Naive B cell (primary cell): Measurements from ENCODE around the gene ARID2. TPM values are rescaled to one million over a fixed set of nuclear protein-coding genes. Genes with fewer than 3 reads are reported as not detected.

Experiments used
- ATAC-seq, 2 donors: fragments of 150-1000 bp; cut with Tn5 transposase; 2 replicates each; pipeline ENCODE4 v1.10.0; 2021; ENCODE audit warnings: low read depth in 2 of 2, mild to moderate bottlenecking in 2 of 2, moderate library complexity in 2 of 2
- DNase-seq: peaks from one replicate; pipeline ENCODE4 v3.0.0; 2022
- H3K27ac Mint-ChIP-seq, 6 donors: one replicate each; pipeline ENCODE4 v1.8.0; 2020 to 2022; ENCODE audit warnings: mild to moderate bottlenecking in 6 of 6, mixed read lengths in 6 of 6, moderate library complexity in 5 of 6, inconsistent platforms in 2 of 6
- H3K27me3 Mint-ChIP-seq, 3 donors: one replicate each; pipeline ENCODE4 v1.8.0; 2021 to 2022; ENCODE audit warnings: mixed read lengths in 3 of 3, mild to moderate bottlenecking in 1 of 3
- H3K36me3 Mint-ChIP-seq, 2 donors: one replicate each; pipeline ENCODE4 v1.8.0; 2020 to 2022; ENCODE audit warnings: mixed read lengths in 2 of 2, inconsistent platforms in 1 of 2, mild to moderate bottlenecking in 1 of 2
- H3K4me1 Mint-ChIP-seq, 3 donors: one replicate each; pipeline ENCODE4 v1.8.0; 2020 to 2022; ENCODE audit warnings: mixed read lengths in 3 of 3, inconsistent platforms in 1 of 3, mild to moderate bottlenecking in 1 of 3, moderate library complexity in 1 of 3
- H3K4me3 Mint-ChIP-seq, 8 donors: one replicate each; pipeline ENCODE4 v1.8.0; 2020 to 2022; ENCODE audit warnings: mild to moderate bottlenecking in 8 of 8, mixed read lengths in 8 of 8, moderate library complexity in 8 of 8, inconsistent platforms in 2 of 8
- H3K9me3 Mint-ChIP-seq, 7 donors: one replicate each; pipeline ENCODE4 v1.8.0; 2020 to 2022; ENCODE audit warnings: mixed read lengths in 7 of 7, mild to moderate bottlenecking in 5 of 7, inconsistent platforms in 2 of 7, moderate library complexity in 1 of 7
- polyA plus RNA-seq, 6 donors: library from polyadenylated mRNA; unstranded; fragments of 300-500 nt; fragmentation: Illumina TruSeq; gene quantifications; one replicate each; pipeline ENCODE4 v1.2.3, GENCODE V29; 2021; ENCODE audit warnings: low read depth in 6 of 6

ARID2 gene
- polyA plus RNA-seq, 6 donors from 2014 or later, result 5.7 to 14.9 (median 9.1) TPM

DNA sequence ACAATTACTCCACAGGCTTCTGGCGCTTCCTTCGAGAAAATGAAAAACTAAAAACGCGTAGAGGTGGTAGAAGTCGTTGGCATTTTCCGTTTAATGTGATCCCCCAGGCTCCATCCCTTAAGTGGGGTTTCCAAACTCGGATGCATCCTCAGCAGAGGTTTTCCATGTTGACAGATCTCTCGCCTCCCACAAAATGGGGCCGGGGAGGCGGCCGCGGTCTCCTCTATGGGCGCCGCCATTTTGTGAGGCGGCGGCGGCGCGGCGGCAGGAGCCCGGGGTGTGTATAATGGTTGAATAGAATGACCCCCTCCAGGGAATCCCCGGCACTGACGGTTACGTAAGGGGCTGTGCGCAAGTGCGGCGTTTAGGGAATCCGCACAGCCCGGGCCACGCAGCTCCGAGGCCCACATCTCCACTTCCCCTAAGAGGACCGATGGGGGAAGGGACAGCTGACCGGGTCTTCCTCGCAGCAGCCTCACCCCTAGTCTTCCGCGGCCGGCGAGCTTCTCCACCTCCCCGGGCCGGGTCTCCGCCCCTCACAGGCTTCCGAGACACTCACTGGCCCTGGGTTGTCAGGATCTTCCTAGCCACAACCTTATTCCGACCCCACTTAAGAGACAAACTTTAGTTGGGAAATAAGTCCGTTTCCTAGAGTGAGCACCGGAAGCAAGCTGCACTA, 2.1 kb upstream of the ARID2 start:
- peak; percentile 59 to 60 for ATAC-seq
- Mint-ChIP-seq H3K4me3 (peak overlapping the region; percentile 89 to 100 (median 98)), H3K4me1 (peaks cover 17 to 35% (median 34%) of the 10 kb centered on the region in 3 donors), H3K27ac (peak overlapping the region; percentile 97 to 99 (median 99)), H3K27me3 (no peaks in the 10 kb centered on the region), H3K9me3 (no peaks in the 10 kb centered on the region), H3K36me3 (peaks cover 3 to 6% of the 10 kb centered on the region in 2 donors)
- DNase-seq, result peak; percentile 92

DNA sequence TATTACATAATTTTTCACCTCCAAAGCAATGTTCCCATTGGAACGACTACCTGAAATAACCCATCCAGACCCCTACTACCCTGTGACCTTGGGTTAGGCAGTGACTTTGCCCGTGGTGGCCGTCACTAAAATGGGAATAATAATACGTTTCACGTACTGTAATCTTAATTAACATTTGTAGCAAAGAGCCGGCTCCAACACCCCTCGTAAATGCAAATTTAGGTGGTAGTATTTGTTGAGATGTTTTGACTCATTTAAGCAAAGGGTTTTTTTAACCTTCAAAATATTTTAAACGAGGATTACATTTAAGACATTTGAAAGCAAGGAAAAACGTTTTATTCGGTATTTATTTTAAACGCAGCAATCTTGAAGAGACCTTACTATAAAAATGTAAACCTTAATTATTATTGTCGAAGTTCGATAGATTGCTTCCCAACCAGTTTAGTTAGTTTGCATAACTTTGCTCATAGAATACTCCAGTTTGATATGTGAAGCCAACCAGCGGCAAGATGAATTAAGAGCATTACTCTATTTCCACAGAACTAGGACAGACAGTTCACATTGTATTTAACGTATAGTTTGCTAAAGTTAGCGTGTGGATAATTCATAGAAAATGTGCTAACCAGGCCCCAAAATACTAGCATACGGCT, 1.4 kb upstream of the ARID2 start:
- DNase-seq (no peak), ATAC-seq (no peak)
- Mint-ChIP-seq H3K36me3 (peaks cover 3 to 6% of the 10 kb centered on the region in 2 donors), H3K27ac (peak overlapping the region; percentile 97 to 99 (median 99)), H3K4me1 (peaks cover 21 to 39% (median 32%) of the 10 kb centered on the region in 3 donors), H3K9me3 (no peaks in the 10 kb centered on the region), H3K4me3 (peak overlapping the region; percentile 89 to 100 (median 98)), H3K27me3 (no peaks in the 10 kb centered on the region)

GRCh38 chr12:45728630-45729232, 775 bp upstream of the ARID2 start:
- peaks cover 21 to 41% (median 33%) of the 10 kb centered on the region in 3 donors for H3K4me1 Mint-ChIP-seq

GRCh38 chr12:45730084-45730347, 510 bp downstream of the ARID2 start:
- peaks cover 22 to 47% (median 41%) of the 10 kb centered on the region in 3 donors for H3K4me1 Mint-ChIP-seq
- no peaks in the 10 kb centered on the region for H3K27me3 Mint-ChIP-seq
- no peak for DNase-seq
- H3K27ac Mint-ChIP-seq, result peak overlapping the region; percentile 84 to 99 (median 98)
- ATAC-seq, result no peak
- H3K36me3 Mint-ChIP-seq, result peaks cover 3 to 6% of the 10 kb centered on the region in 2 donors
- peak overlapping the region; percentile 89 to 99 (median 98) for H3K4me3 Mint-ChIP-seq
- H3K9me3 Mint-ChIP-seq, result no peaks in the 10 kb centered on the region

More at GRCh38 chr12:45728630-45729232, 775 bp upstream of the ARID2 start:
- Mint-ChIP-seq H3K36me3 (peaks cover 3 to 6% of the 10 kb centered on the region in 2 donors), H3K9me3 (no peaks in the 10 kb centered on the region), H3K27me3 (no peaks in the 10 kb centered on the region), H3K4me3 (peak overlapping the region; percentile 89 to 100 (median 98)), H3K27ac (peak overlapping the region; percentile 97 to 99 (median 99))
- DNase-seq (peak; percentile 98), ATAC-seq (peak; percentile 61 to 64)

- H3K9me3 Mint-ChIP-seq, result no peaks in the 10 kb centered on the region
- H3K4me1 Mint-ChIP-seq, result peaks cover 24 to 48% (median 46%) of the 10 kb centered on the region in 3 donors
- peak overlapping the region; percentile 85 to 99 (median 95) for H3K4me3 Mint-ChIP-seq
- ATAC-seq (peak; percentile 3), DNase-seq (peak; percentile 65)
- peaks cover 3 to 6% of the 10 kb centered on the region in 2 donors for H3K36me3 Mint-ChIP-seq
- peak overlapping the region; percentile 92 to 99 (median 94) for H3K27ac Mint-ChIP-seq
- no peaks in the 10 kb centered on the region for H3K27me3 Mint-ChIP-seq
Measured at GRCh38 chr12:45730348-45731189, 1.1 kb downstream of the ARID2 start.

DNA sequence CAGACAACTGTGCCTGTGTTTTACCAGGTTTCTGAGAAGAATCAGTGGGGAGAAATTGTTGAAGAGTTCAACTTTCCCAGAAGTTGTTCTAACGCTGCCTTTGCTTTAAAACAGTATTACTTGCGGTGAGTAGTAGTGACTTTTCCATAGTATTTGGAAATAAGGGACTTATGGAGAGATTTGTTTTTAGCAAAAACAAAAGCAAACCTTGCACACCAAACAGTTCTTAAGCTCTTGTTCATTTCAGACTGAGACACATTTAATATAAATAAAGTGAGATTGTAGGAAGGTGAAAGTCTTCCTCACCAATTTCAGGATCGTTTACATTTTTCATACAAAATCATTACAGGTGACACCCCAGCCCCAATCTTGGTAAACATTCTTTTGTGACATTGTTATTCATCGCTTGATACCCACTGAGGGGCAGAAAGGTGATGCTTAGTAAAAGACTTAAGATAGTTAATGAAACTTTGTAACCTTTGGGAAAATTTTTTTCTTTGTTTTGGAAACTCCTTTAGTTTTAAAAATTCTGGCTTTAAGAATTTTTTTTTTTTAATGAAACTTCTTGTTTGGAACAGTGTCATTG, 1.8 kb downstream of the ARID2 start:
- peaks cover 20 to 50% (median 46%) of the 10 kb centered on the region in 3 donors for H3K4me1 Mint-ChIP-seq
- H3K27me3 Mint-ChIP-seq, result no peaks in the 10 kb centered on the region
- peaks cover 3 to 6% of the 10 kb centered on the region in 2 donors for H3K36me3 Mint-ChIP-seq

DNA sequence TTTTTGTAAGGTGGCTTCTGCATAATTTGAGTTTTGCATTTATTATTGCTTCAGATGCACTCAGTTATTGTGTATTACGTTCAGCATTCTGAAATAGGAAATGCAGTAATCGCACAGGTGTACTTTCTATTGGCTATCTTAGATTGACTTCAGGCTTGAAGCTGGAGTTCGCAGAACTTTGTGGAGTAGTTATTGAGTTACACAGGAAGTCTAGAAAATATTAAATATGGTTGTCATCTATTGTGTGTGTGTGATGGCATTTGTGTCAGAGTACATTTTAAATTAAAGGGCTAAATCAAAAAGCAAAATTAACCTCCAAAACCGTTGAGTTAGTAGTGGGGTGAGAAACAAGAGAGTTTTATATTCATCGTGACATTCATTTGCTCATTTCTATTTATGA, 2.7 kb downstream of the ARID2 start:
- DNase-seq (no peak), ATAC-seq (no peak)
- H3K4me1 Mint-ChIP-seq, result peaks cover 20 to 48% (median 46%) of the 10 kb centered on the region in 3 donors
- H3K9me3 Mint-ChIP-seq, result peaks cover 0 to 4% (median 0%) of the 10 kb centered on the region in 7 donors
- H3K27me3 Mint-ChIP-seq, result no peaks in the 10 kb centered on the region
- H3K27ac Mint-ChIP-seq, result peak overlapping the region; percentile 88 to 98 (median 94)
- peaks cover 7% of the 10 kb centered on the region in 2 donors for H3K36me3 Mint-ChIP-seq
- H3K4me3 Mint-ChIP-seq, result peak overlapping the region; percentile 6 to 97 (median 77)

More for the DNA sequence above, 1.8 kb downstream of the ARID2 start:
- peak overlapping the region; percentile 92 to 97 (median 94) for H3K27ac Mint-ChIP-seq
- ATAC-seq (no peak), DNase-seq (no peak)
- H3K9me3 Mint-ChIP-seq, result no peaks in the 10 kb centered on the region
- H3K4me3 Mint-ChIP-seq, result peak overlapping the region; percentile 85 to 99 (median 94)

DNA sequence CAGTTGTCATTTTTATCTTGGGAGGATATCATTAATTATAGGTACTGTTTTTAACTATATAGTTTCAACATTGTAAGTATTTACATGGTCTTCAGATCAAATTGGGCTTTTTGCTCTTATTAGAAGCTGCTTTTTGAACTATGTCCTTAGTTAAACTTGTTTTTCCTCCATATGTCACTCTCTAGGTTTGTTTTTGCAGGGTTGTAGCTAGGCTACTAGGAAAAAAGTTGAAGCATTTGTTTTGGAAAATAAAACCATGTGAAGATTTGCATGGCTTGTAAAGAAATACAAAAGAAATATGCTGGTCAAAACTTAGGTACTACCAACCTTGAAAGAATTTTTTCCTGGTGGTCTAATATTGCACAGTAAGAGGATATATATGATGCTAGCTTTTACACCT, 3.4 kb downstream of the ARID2 start:
- H3K9me3 Mint-ChIP-seq, result peaks cover 0 to 6% (median 0%) of the 10 kb centered on the region in 7 donors
- H3K36me3 Mint-ChIP-seq, result peaks cover 8 to 12% of the 10 kb centered on the region in 2 donors
- H3K4me3 Mint-ChIP-seq, result peak overlapping the region in 5 of 8 donors; percentile 15 to 59 (median 47)
- DNase-seq (no peak), ATAC-seq (no peak)
- H3K4me1 Mint-ChIP-seq, result peaks cover 18 to 43% (median 42%) of the 10 kb centered on the region in 3 donors
- peak overlapping the region in 4 of 6 donors; percentile 44 to 97 (median 86) for H3K27ac Mint-ChIP-seq
- H3K27me3 Mint-ChIP-seq, result no peaks in the 10 kb centered on the region

GRCh38 chr12:45737638-45738037, 8.1 kb downstream of the ARID2 start:
- ATAC-seq (no peak), DNase-seq (no peak)

DNA sequence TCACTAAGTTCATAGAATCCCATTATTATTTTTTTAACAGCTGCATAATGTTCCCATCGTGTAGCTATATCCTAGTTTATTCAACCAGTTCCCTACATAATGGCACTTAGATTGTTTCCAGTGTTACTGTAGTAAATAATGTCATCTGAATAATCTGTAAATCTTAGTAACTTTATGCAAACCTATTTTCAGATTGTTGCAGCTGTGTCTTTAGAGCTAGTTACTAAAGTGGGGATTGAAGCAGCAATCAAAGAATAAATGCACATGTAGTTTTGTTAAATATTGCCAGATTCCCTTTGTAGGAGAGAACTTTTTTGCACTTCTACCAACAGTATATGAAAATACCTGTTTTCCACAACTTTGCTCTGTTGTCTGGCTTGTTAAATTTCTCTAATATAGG, 13.1 kb downstream of the ARID2 start:
- no peak for DNase-seq
- H3K27me3 Mint-ChIP-seq, result no peaks in the 10 kb centered on the region
- H3K27ac Mint-ChIP-seq, result no peak overlapping the region
- H3K4me1 Mint-ChIP-seq, result peaks cover 12 to 26% (median 20%) of the 10 kb centered on the region in 3 donors
- no peak overlapping the region for H3K4me3 Mint-ChIP-seq
- peaks cover 0 to 2% (median 0%) of the 10 kb centered on the region in 7 donors for H3K9me3 Mint-ChIP-seq
- no peak for ATAC-seq
- peaks cover under 1 to 5% of the 10 kb centered on the region in 2 donors for H3K36me3 Mint-ChIP-seq

More at GRCh38 chr12:45737638-45738037, 8.1 kb downstream of the ARID2 start:
- H3K36me3 Mint-ChIP-seq, result peaks cover 8 to 14% of the 10 kb centered on the region in 2 donors
- H3K27me3 Mint-ChIP-seq, result no peaks in the 10 kb centered on the region
- H3K9me3 Mint-ChIP-seq, result peaks cover 0 to 6% (median 0%) of the 10 kb centered on the region in 7 donors
- peaks cover 20 to 35% (median 32%) of the 10 kb centered on the region in 3 donors for H3K4me1 Mint-ChIP-seq
- peak overlapping the region in 1 of 6 donors; percentile 26 for H3K27ac Mint-ChIP-seq
- H3K4me3 Mint-ChIP-seq, result no peak overlapping the region

- Mint-ChIP-seq H3K4me1 (peaks cover 12 to 26% (median 20%) of the 10 kb centered on the region in 3 donors), H3K27ac (no peak overlapping the region), H3K27me3 (no peaks in the 10 kb centered on the region), H3K36me3 (no peaks in the 10 kb centered on the region), H3K9me3 (peaks cover 0 to 2% (median 0%) of the 10 kb centered on the region in 7 donors), H3K4me3 (peak overlapping the region in 1 of 8 donors; percentile 15)
- DNase-seq (no peak), ATAC-seq (no peak)
Measured at GRCh38 chr12:45743247-45743646, 13.7 kb downstream of the ARID2 start.

- H3K36me3 Mint-ChIP-seq, result peaks cover 0 to 7% of the 10 kb centered on the region in 2 donors
- H3K27ac Mint-ChIP-seq, result peak overlapping the region in 1 of 6 donors; percentile 40
- H3K4me3 Mint-ChIP-seq, result peak overlapping the region in 1 of 8 donors; percentile 29
- DNase-seq, result peak; percentile 20
- no peaks in the 10 kb centered on the region for H3K27me3 Mint-ChIP-seq
- ATAC-seq, result peak in 1 of 2 donors; percentile 59
- peaks cover 9 to 26% (median 25%) of the 10 kb centered on the region in 3 donors for H3K4me1 Mint-ChIP-seq
- peaks cover 0 to 2% (median 0%) of the 10 kb centered on the region in 7 donors for H3K9me3 Mint-ChIP-seq
Measured at GRCh38 chr12:45745861-45746277, 16.4 kb downstream of the ARID2 start.
